CD4-positive, alpha-beta T cell (primary cell): ENCODE data around the gene CERS6. TPM values are rescaled to one million over a fixed set of nuclear protein-coding genes. Genes with fewer than 3 reads are reported as not detected.

Experiments
- ATAC-seq: fragments of 200-7000 bp; cut with Tn5 transposase; one replicate; pipeline ENCODE4 v1.10.0; 2022; ENCODE audit warnings: mild to moderate bottlenecking; ENCODE audit not compliant: poor library complexity
- CTCF ChIA-PET: fragments of 350-600 bp; sonication (Branson Sonifier 250); formaldehyde crosslinking; loops from one replicate; lab custom pipeline; 2021; ENCODE audit warnings: antibody characterized with exemption, inconsistent platforms; lab: Charles Lee
- POLR2A ChIA-PET: fragments of 350-600 bp; sonication (Branson Sonifier 250); formaldehyde crosslinking; loops from one replicate; lab custom pipeline; 2021; ENCODE audit warnings: antibody characterized with exemption, inconsistent platforms; lab: Charles Lee
- DNase-seq, 14 experiments: peaks; one replicate each; pipeline ENCODE4 v3.0.0-alpha.2; 2013 to 2020; ENCODE audit warnings: mixed read lengths in 2 of 14
- H3K27ac ChIP-seq, 2 donors: one replicate each; pipeline versions ENCODE4 v1.5.1 to v1.7.0; 2013; ENCODE audit warnings: low read length in 2 of 2, low read depth in 1 of 2, mild to moderate bottlenecking in 1 of 2
- H3K27me3 ChIP-seq, 2 experiments: 1 replicate in 1 of 2; 2 replicates in 1 of 2; pipeline versions ENCODE4 v1.6.1 to v1.7.0; 2013; ENCODE audit warnings: low read length in 2 of 2, control low read depth in 1 of 2, mild to moderate bottlenecking in 1 of 2, moderate library complexity in 1 of 2; ENCODE audit not compliant: insufficient read depth in 2 of 2, control insufficient read depth in 1 of 2
- H3K36me3 ChIP-seq: one replicate; pipeline ENCODE4 v1.6.1; 2013; ENCODE audit warnings: low read length, control low read depth; ENCODE audit not compliant: insufficient read depth
- H3K4me1 ChIP-seq: one replicate; pipeline ENCODE4 v1.6.1; 2013; ENCODE audit warnings: low read length, control low read depth; ENCODE audit not compliant: insufficient read depth
- H3K4me3 ChIP-seq: one replicate; pipeline ENCODE4 v1.5.1; 2013; ENCODE audit warnings: mild to moderate bottlenecking, low read length, moderate library complexity
- H3K9me3 ChIP-seq, 2 experiments: 1 replicate in 1 of 2; 2 replicates in 1 of 2; pipeline versions ENCODE4 v1.6.1 to v1.7.0; 2013; ENCODE audit warnings: low read length in 2 of 2, mild to moderate bottlenecking in 2 of 2, control low read depth in 1 of 2, moderate library complexity in 1 of 2; ENCODE audit not compliant: control insufficient read depth in 1 of 2, insufficient read depth in 1 of 2
- H3K27ac Mint-ChIP-seq: one replicate; pipeline ENCODE4 v1.8.0; 2020; ENCODE audit warnings: mixed read lengths
- H3K27me3 Mint-ChIP-seq: one replicate; pipeline ENCODE4 v1.8.0; 2021; ENCODE audit warnings: mixed read lengths
- H3K36me3 Mint-ChIP-seq: one replicate; pipeline ENCODE4 v1.8.0; 2021; ENCODE audit warnings: low read depth, mixed read lengths
- H3K4me1 Mint-ChIP-seq: one replicate; pipeline ENCODE4 v1.8.0; 2021; ENCODE audit warnings: low read depth, mixed read lengths
- H3K4me3 Mint-ChIP-seq: one replicate; pipeline ENCODE4 v1.8.0; 2020; ENCODE audit warnings: mild to moderate bottlenecking, mixed read lengths
- H3K9me3 Mint-ChIP-seq: one replicate; pipeline ENCODE4 v1.8.0; 2020; ENCODE audit warnings: mixed read lengths
- CTCF ChIP-seq: fragments of 200-600 bp; IDR thresholded peaks from one replicate; pipeline ENCODE4 v1.8.0; 2022; ENCODE audit warnings: antibody characterized with exemption, mild to moderate bottlenecking
- intact Hi-C, 2 experiments: fragments of 100-400 bp; cut with DNase I in 1 of 2; cut with micrococcal nuclease in 1 of 2; formaldehyde crosslinking; loops; one replicate each; pipeline versions ENCODE4 v1.15.1 to v1.9.0; 2023 to 2025; cut with DNase I, micrococcal nuclease
- total RNA-seq, 174 experiments: library from RNA in 2 of 174; stranded (reverse) in 2 of 174; gene quantifications; one replicate each; pipeline ENCODE4 v1.2.3 and lab custom pipeline; 2021 to 2026

Gene CERS6
- total RNA-seq, 2 experiments from 2014 or later = 16.9 to 17.9 TPM

- no peaks in the 10 kb centered on the region for H3K27me3 ChIP-seq
- POLR2A ChIA-PET = interaction anchor here (0.8 kb wide), 1 partner anchor 65 kb away, joined by 3 read pairs; no protein-coding TSS in a partner anchor
- no peak overlapping the region for H3K27ac ChIP-seq
- DNase-seq (peak in 2 of 14 experiments; percentile 8 to 22), ATAC-seq (no peak)
- H3K36me3 ChIP-seq = no peaks in the 10 kb centered on the region
- H3K9me3 ChIP-seq = no peaks in the 10 kb centered on the region
- Mint-ChIP-seq H3K9me3 (no peaks in the 10 kb centered on the region), H3K36me3 (peaks cover under 1% of the 10 kb centered on the region), H3K27ac (no peak overlapping the region), H3K27me3 (no peaks in the 10 kb centered on the region), H3K4me1 (peaks cover 4% of the 10 kb centered on the region), H3K4me3 (no peak overlapping the region)
- CTCF ChIA-PET = no interaction called here
- no peaks in the 10 kb centered on the region for H3K4me1 ChIP-seq
- intact Hi-C loops = loop anchor here (2.0 to 5.0 kb wide), 2 partner anchors 341 to 549 kb away; no protein-coding TSS in a partner anchor
- no peak overlapping the region for H3K4me3 ChIP-seq
- no peak for TF ChIP-seq CTCF
These were observed 229.8 kb downstream of the CERS6 start for GRCh38 chr2:168685600-168686451.

- POLR2A ChIA-PET = interaction anchor here (0.8 to 1.3 kb wide), 2 partner anchors 65 to 340 kb away, joined by 3 to 6 read pairs; no protein-coding TSS in a partner anchor
- Histone ChIP-seq H3K27me3 (no peaks in the 10 kb centered on the region), H3K27ac (no peak overlapping the region), H3K36me3 (no peaks in the 10 kb centered on the region), H3K4me1 (no peaks in the 10 kb centered on the region), H3K9me3 (no peaks in the 10 kb centered on the region), H3K4me3 (no peak overlapping the region)
- Mint-ChIP-seq H3K9me3 (no peaks in the 10 kb centered on the region), H3K4me1 (peaks cover 4% of the 10 kb centered on the region), H3K27me3 (no peaks in the 10 kb centered on the region), H3K27ac (no peak overlapping the region), H3K36me3 (peaks cover 8% of the 10 kb centered on the region), H3K4me3 (no peak overlapping the region)
- no peak for DNase-seq
- CTCF ChIA-PET = interaction anchor here (1.3 to 1.4 kb wide), 2 partner anchors 338 to 340 kb away, joined by 3 to 9 read pairs; no protein-coding TSS in a partner anchor
- TF ChIP-seq CTCF = no peak
- intact Hi-C loops = loop anchor here (1.0 to 5.0 kb wide), 3 partner anchors 340 to 549 kb away; no protein-coding TSS in a partner anchor
- no peak for ATAC-seq
These were observed 230.6 kb downstream of the CERS6 start for GRCh38 chr2:168686452-168687191.

GRCh38 chr2:168687314-168687713 lies 231.2 kb downstream of the CERS6 start:
- H3K27ac ChIP-seq = no peak overlapping the region
- POLR2A ChIA-PET = interaction anchor here (1.3 kb wide), 1 partner anchor 341 kb away, joined by 6 read pairs; no protein-coding TSS in a partner anchor
- H3K4me3 ChIP-seq = no peak overlapping the region
- intact Hi-C loops = loop anchor here (1.0 to 5.0 kb wide), 3 partner anchors 341 to 550 kb away; no protein-coding TSS in a partner anchor
- H3K36me3 ChIP-seq = no peaks in the 10 kb centered on the region
- peaks cover 4% of the 10 kb centered on the region for H3K4me1 Mint-ChIP-seq
- H3K27ac Mint-ChIP-seq = no peak overlapping the region
- CTCF ChIA-PET = interaction anchor here (1.3 to 1.4 kb wide), 2 partner anchors 339 to 341 kb away, joined by 3 to 9 read pairs; no protein-coding TSS in a partner anchor
- DNase-seq (peak in 6 of 14 experiments; percentile 7 to 37 (median 27)), ATAC-seq (peak; percentile 51)
- H3K36me3 Mint-ChIP-seq = peaks cover 12% of the 10 kb centered on the region
- no peaks in the 10 kb centered on the region for H3K9me3 Mint-ChIP-seq
- no peaks in the 10 kb centered on the region for H3K9me3 ChIP-seq
- H3K27me3 ChIP-seq = no peaks in the 10 kb centered on the region
- no peaks in the 10 kb centered on the region for H3K27me3 Mint-ChIP-seq
- no peak for TF ChIP-seq CTCF
- H3K4me3 Mint-ChIP-seq = no peak overlapping the region
- H3K4me1 ChIP-seq = no peaks in the 10 kb centered on the region
